Heart left ventricle (tissue), 16 donors: ENCODE data around the gene AOX1. TPM values are rescaled to one million over a fixed set of nuclear protein-coding genes. Genes with fewer than 3 reads are reported as not detected.

Source experiments
- ATAC-seq, 4 donors: fragments of 200-7000 bp; cut with Tn5 transposase; one replicate each; pipeline ENCODE4 v1.9.1; 2020 to 2022; ENCODE audit warnings: moderate library complexity in 4 of 4, mild to moderate bottlenecking in 3 of 4, moderate number of reproducible peaks in 1 of 4
- DNase-seq, 5 donors: peaks; one replicate each; pipeline ENCODE4 v3.0.0-alpha.2; 2020
- H3K27ac ChIP-seq, 12 donors: fragments of 200-600 bp; sonication (generic) in 4 of 12; one replicate each; pipeline versions ENCODE4 v1.5.0 to v1.8.0; 2016 to 2022; ENCODE audit warnings: mild to moderate bottlenecking in 2 of 12
- H3K27me3 ChIP-seq, 9 donors: fragments of 200-600 bp; sonication (generic) in 2 of 9; one replicate each; pipeline versions ENCODE4 v1.5.1 to v1.8.0; 2016 to 2022; ENCODE audit warnings: mild to moderate bottlenecking in 3 of 9
- H3K36me3 ChIP-seq, 9 donors: fragments of 200-600 bp; sonication (generic) in 2 of 9; one replicate each; pipeline versions ENCODE4 v1.5.0 to v1.8.0; 2018 to 2022; ENCODE audit warnings: mild to moderate bottlenecking in 2 of 9
- H3K4me1 ChIP-seq, 12 donors: fragments of 200-600 bp; sonication (generic) in 4 of 12; one replicate each; pipeline versions ENCODE4 v1.5.0 to v1.8.0; 2016 to 2022; ENCODE audit warnings: mild to moderate bottlenecking in 3 of 12
- H3K4me3 ChIP-seq, 12 donors: fragments of 200-600 bp; sonication (generic) in 4 of 12; one replicate each; pipeline versions ENCODE4 v1.5.0 to v1.8.0; 2017 to 2022; ENCODE audit warnings: mild to moderate bottlenecking in 9 of 12, moderate library complexity in 4 of 12
- H3K9me3 ChIP-seq, 12 donors: fragments of 200-600 bp; sonication (generic) in 4 of 12; one replicate each; pipeline versions ENCODE4 v1.5.0 to v1.8.0; 2016 to 2022; ENCODE audit warnings: mild to moderate bottlenecking in 1 of 12
- POLR2A ChIP-seq, 2 donors: fragments of 450-650 bp; IDR thresholded peaks; one replicate each; pipeline ENCODE4 v1.6.1; 2017; ENCODE audit warnings: antibody characterized with exemption in 2 of 2, mild to moderate bottlenecking in 2 of 2, moderate library complexity in 2 of 2
- WGBS, 4 donors: extraction: QIAGEN DNeasy Blood & Tissue Kit in 2 of 4; methylation state at CpG; one replicate each; pipeline versions ENCODE4 v1.1.5 to v1.1.7; 2013 to 2018; 5-methylcytosine and 5-hydroxymethylcytosine counted together
- intact Hi-C, 10 donors: fragments of 100-400 bp; cut with DNase I; formaldehyde crosslinking; loops; one replicate each; pipeline versions ENCODE4 v1.11.1 to v1.14.2; 2022
- polyA plus RNA-seq, 2 donors: library from polyadenylated mRNA; stranded (reverse); fragments of 200-250 nt; gene quantifications; one replicate each; pipeline ENCODE4 v1.2.3, GENCODE V29; 2013
- total RNA-seq, 9 donors: library from RNA; depleted of rRNA in 2 of 9; stranded (reverse); fragments of >200 nt in 2 of 9; fragmentation: NEBNext Ultra II Directional in 3 of 9; extraction: Animal tissue kit (Norgen Biotek cat#: 25700) in 3 of 9; gene quantifications; one replicate each; pipeline versions ENCODE4 v1.1.0 to v1.2.4, GENCODE V29; 2016 to 2023
- TF ChIP-seq, protein P1 (sequence below), 12 donors: fragments of 200-600 bp; sonication (generic) in 4 of 12; IDR thresholded peaks; one replicate each; pipeline versions ENCODE4 v1.5.0 to v1.8.0; 2018 to 2022; ENCODE audit warnings: antibody characterized with exemption in 12 of 12, mild to moderate bottlenecking in 5 of 12
- donor health status: ischemic (EF 13 %, LVEDD 7.1; RV severe dilation, severe dysfunction).
- donor health status: healthy with polysubstance abuse.
- donor health status: DM: no; HTN: yes; CAD: no.
- donor health status: DM: no; HTN: no; CAD: no.
- donor health status: ischemic (EF 25% LVEDD 6.9; RV normal size, moderate dysfunction).
- donor health status: ischemic (EF 25% LVEDD 5.7; RV mildly dilated, moderate dysfunction).
- donor health status: healthy.
- donor health status: DM: yes; HTN: yes; CAD: no.
- donor health status: ischemic (EF 35%, LVEDD 5.7; RV mildly dilated, moderate dysfunction).
- donor health status: nonischemic (EF 11% LVEDD 7.7; RV severe dilation, severe dysfunction).
- donor health status: DM: yes; HTN: yes; CAD: no.
- donor health status: PGD.
- donor health status: ischemic (EF 29% LVEDD 5.4; RV normal size, mild dysfunction).
- donor health status: nonischemic (EF 23%, LVEDD 6.1; RV moderate dilation, normal function).

AOX1 gene
- total and polyA plus RNA-seq, 11 donors, result 0.76 to 33.4 (median 2.9) TPM

DNA sequence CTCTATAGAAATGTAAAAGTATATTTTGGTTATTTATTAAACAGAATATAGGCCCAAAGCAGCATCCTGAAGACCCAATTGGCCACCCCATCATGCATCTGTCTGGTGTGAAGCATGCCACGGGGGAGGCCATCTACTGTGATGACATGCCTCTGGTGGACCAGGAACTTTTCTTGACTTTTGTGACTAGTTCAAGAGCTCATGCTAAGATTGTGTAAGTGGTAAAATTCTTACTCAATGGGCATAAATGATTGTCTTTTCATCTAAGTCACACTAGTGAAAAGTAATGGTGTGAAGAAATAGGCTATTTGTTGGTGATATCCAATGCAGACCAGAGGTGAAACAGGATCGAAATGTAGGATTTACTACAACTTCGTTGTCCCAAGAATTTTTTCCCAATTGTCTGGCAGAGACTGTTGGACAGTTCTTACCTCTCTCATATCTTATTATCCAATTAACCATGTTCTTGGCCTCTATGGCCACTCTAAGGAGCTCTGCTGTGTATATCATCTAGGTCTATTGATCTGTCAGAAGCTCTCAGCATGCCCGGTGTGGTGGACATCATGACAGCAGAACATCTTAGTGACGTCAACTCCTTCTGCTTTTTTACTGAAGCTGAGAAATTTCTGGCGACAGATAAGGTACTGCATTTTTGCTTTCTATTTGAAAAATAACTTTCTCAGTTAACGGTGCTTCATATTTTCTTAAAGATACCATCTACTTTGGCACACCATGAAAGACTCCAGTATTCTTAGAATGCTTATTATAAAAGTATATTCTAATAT lies 35.0 kb downstream of the AOX1 start:
- no peaks in the 10 kb centered on the region for H3K36me3 ChIP-seq
- peaks cover 0 to 4% (median 0%) of the 10 kb centered on the region in 12 donors for H3K4me1 ChIP-seq
- H3K27ac ChIP-seq, result no peak overlapping the region
- intact Hi-C loops, result loop anchor here in 1 of 10 donors (5.0 kb wide), 1 partner anchor 77 kb away; no protein-coding TSS in a partner anchor
- H3K9me3 ChIP-seq, result no peaks in the 10 kb centered on the region
- DNase-seq, result no peak
- WGBS, 4 donors, result 79 to 88% (median 84%) methylated on average over 7 of the region's 7 CpGs
- TF ChIP-seq, protein P1, sequence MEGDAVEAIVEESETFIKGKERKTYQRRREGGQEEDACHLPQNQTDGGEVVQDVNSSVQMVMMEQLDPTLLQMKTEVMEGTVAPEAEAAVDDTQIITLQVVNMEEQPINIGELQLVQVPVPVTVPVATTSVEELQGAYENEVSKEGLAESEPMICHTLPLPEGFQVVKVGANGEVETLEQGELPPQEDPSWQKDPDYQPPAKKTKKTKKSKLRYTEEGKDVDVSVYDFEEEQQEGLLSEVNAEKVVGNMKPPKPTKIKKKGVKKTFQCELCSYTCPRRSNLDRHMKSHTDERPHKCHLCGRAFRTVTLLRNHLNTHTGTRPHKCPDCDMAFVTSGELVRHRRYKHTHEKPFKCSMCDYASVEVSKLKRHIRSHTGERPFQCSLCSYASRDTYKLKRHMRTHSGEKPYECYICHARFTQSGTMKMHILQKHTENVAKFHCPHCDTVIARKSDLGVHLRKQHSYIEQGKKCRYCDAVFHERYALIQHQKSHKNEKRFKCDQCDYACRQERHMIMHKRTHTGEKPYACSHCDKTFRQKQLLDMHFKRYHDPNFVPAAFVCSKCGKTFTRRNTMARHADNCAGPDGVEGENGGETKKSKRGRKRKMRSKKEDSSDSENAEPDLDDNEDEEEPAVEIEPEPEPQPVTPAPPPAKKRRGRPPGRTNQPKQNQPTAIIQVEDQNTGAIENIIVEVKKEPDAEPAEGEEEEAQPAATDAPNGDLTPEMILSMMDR (IDR thresholded peaks at IDR 0.05), result no peak
- no peak for TF ChIP-seq POLR2A (IDR thresholded peaks at IDR 0.05)
- H3K4me3 ChIP-seq, result no peak overlapping the region
- no peaks in the 10 kb centered on the region for H3K27me3 ChIP-seq
- ATAC-seq, result no peak

DNA sequence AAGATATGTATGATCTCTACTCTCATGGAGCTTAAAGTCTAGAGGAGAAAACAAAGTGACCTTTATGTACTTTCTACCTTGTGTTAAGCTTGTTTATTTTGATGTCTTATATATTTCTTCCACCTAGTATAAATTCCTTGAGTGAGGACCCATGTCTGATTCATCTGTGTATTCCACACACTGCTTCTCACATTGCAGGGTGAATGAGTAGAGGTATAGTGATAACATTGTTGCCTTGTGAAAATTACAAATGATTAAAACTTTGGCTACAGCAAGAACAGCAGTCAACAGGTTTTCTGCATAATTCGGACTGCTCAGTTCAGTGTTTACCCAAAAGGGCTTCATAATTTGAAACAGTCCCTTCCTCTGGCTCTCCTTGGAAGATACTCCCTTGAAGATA lies 36.3 kb downstream of the AOX1 start:
- peaks cover 0 to 4% (median 0%) of the 10 kb centered on the region in 12 donors for H3K4me1 ChIP-seq
- TF ChIP-seq, protein P1 (IDR thresholded peaks at IDR 0.05), result no peak
- TF ChIP-seq POLR2A (IDR thresholded peaks at IDR 0.05), result no peak
- H3K27me3 ChIP-seq, result no peaks in the 10 kb centered on the region
- intact Hi-C loops, result loop anchor here in 1 of 10 donors (5.0 kb wide), 1 partner anchor 75 kb away; no protein-coding TSS in a partner anchor
- 84 to 100% (median 86%) methylated on average over 1 of the region's 1 CpG for WGBS, 4 donors
- no peak overlapping the region for H3K4me3 ChIP-seq
- DNase-seq, result no peak
- H3K36me3 ChIP-seq, result no peaks in the 10 kb centered on the region
- ATAC-seq, result no peak
- no peaks in the 10 kb centered on the region for H3K9me3 ChIP-seq
- no peak overlapping the region for H3K27ac ChIP-seq

DNA sequence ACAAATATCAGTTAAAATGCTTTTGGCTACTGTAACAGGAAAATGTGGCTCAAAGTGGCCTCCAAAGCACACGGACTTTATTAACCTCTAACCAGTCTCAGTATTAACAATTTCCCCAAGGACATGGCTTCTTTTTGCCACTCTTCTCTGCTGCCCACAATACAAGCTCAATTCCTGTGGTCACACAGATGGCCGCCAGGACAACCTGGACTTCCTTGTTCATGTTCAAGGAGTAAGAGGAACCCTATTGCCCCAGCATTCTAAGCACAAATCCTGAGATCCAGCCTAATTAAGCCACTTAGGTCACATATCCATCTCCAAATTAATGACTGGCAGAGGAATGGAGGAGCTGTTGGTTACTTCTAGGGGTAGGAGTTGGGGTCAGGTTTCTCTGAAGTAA lies 38.2 kb downstream of the AOX1 start:
- no peak for TF ChIP-seq POLR2A (IDR thresholded peaks at IDR 0.05)
- TF ChIP-seq, protein P1 (IDR thresholded peaks at IDR 0.05), result no peak
- no peak for DNase-seq
- 73 to 84% (median 78%) methylated on average over 2 of the region's 2 CpGs for WGBS, 4 donors
- Histone ChIP-seq H3K9me3 (no peaks in the 10 kb centered on the region), H3K27ac (no peak overlapping the region), H3K4me1 (no peaks in the 10 kb centered on the region), H3K36me3 (no peaks in the 10 kb centered on the region), H3K4me3 (no peak overlapping the region), H3K27me3 (no peaks in the 10 kb centered on the region)
- no peak for ATAC-seq
- intact Hi-C loops, result loop anchor here in 1 of 10 donors (5.0 kb wide), 1 partner anchor 73 kb away; no protein-coding TSS in a partner anchor

DNA sequence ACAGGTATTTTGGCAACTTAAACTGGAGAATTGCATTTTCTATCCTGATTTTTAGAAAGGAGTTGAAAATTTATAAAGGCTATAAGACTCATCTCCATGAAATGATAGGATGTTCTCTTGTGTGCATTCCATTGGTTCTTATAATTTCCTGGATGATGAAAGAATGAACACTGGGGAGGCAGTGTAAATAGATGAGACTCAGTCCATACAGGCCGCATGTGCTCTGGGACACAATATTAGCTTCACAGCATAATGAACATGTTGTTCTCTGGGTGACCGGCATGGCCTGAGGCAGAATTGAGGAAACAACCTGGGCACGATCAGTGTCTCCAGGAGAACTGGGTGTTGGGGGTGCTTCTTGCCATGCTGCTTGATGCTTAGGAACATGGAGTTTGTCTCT lies 38.8 kb downstream of the AOX1 start:
- no peaks in the 10 kb centered on the region for H3K27me3 ChIP-seq
- ATAC-seq, result no peak
- H3K4me3 ChIP-seq, result no peak overlapping the region
- no peaks in the 10 kb centered on the region for H3K4me1 ChIP-seq
- WGBS, 4 donors, result 90 to 97% (median 93%) methylated on average over 3 of the region's 3 CpGs
- no peaks in the 10 kb centered on the region for H3K9me3 ChIP-seq
- no peaks in the 10 kb centered on the region for H3K36me3 ChIP-seq
- intact Hi-C loops, result loop anchor here in 1 of 10 donors (5.0 kb wide), 1 partner anchor 73 kb away; no protein-coding TSS in a partner anchor
- H3K27ac ChIP-seq, result no peak overlapping the region
- no peak for TF ChIP-seq POLR2A (IDR thresholded peaks at IDR 0.05)
- TF ChIP-seq, protein P1 (IDR thresholded peaks at IDR 0.05), result no peak
- no peak for DNase-seq
